Measurements from ENCODE around the gene ZDHHC13. TPM values are rescaled to one million over a fixed set of nuclear protein-coding genes. Genes with fewer than 3 reads are reported as not detected.

The ZDHHC13 gene
- total and polyA plus RNA-seq, 9 of the 15 experiments (the other 6 are each of a cell fraction or from before 2014, with no cell fraction given): 4.7 to 18.6 (median 10.0) TPM

DNA sequence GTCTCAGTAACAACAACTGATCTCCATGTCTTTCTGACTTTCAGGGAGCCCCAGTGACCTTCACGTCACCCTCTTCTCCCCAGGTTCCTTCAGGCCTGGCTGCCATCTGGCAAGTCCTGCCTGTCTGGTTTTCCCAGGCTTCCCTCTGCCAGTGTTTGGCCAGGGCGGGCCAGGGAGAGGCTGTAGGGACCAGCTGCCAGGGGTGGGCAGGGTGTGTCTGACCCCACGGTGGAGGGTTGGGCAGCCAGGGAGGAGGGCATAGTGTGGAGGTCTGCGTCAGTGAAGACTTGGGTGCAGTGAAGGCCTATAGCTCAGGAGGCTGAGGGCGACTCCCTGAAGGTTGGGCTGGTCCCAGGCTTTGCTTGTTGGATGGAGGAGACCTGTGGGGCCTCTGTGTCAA is 44.5 kb upstream of the ZDHHC13 start (continued):
- TF ChIP-seq, protein P1, sequence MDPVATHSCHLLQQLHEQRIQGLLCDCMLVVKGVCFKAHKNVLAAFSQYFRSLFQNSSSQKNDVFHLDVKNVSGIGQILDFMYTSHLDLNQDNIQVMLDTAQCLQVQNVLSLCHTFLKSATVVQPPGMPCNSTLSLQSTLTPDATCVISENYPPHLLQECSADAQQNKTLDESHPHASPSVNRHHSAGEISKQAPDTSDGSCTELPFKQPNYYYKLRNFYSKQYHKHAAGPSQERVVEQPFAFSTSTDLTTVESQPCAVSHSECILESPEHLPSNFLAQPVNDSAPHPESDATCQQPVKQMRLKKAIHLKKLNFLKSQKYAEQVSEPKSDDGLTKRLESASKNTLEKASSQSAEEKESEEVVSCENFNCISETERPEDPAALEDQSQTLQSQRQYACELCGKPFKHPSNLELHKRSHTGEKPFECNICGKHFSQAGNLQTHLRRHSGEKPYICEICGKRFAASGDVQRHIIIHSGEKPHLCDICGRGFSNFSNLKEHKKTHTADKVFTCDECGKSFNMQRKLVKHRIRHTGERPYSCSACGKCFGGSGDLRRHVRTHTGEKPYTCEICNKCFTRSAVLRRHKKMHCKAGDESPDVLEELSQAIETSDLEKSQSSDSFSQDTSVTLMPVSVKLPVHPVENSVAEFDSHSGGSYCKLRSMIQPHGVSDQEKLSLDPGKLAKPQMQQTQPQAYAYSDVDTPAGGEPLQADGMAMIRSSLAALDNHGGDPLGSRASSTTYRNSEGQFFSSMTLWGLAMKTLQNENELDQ (CRISPR knock-in tag; IDR thresholded peaks at IDR 0.05; ENCODE audit: borderline replicate concordance): no peak

DNA sequence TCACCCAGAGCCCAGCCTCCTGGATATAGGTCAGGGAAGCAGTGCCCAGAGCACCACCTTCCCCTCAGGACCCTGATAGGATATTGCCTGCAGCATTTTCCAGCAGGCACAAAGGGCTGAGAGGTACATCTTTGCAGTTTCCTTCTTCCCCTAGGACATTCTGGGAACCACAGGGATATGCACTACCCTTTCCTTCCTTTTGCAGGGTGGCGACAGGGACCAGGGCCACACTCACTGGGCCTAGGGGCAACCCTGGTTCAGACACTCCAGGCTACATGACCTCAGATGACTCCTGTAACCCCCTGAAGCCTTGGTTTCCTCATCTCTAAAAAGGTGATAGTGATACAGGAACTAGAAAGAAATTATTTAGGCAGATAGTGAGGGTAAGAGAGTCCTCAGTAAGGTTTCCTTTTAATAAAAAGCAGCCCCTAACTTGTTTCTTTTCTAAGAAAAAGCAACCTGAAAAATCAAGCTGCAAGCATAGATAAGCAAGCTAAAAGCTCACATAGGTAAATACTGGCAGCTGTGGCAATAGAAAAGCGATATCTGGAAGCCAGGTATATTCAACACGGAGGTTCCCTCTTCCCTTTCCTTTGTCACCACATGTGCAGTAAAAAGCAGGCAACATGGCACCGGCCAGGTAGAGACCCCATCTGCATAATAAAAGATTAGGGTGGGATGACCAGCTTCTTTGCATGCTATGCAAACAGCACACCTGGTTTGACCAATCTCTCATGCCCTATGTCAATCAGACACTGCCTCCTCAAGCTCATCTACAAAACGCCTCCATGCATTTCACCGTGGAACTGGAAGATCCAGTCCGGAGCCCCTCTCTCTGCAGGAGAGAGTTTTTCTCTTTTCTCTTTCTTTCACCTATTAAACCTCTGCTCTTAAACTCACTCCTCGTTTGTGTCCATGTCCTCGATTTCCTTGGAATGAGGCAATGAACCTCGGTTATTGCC is 43.2 kb upstream of the ZDHHC13 start:
- ATAC-seq (no peak), FAIRE-seq (no peak), DNase-seq (ENCODE audit: extremely low read depth in 1 of 4, low spot score in 3 of 4) (no peak)
- ChIA-PET CTCF (ENCODE audit: low intra/inter-chr PET ratio) (interaction anchor here (4.7 kb wide), 1 partner anchor 480 kb away, joined by 75 read pairs; no protein-coding TSS in a partner anchor), POLR2A (interaction anchor here (1.2 kb wide), 1 partner anchor 213 kb away, joined by 3 read pairs; no protein-coding TSS in a partner anchor)
- no peaks in the 10 kb centered on the region for H3K9me3 ChIP-seq (replicated peaks; ENCODE audit: control insufficient read depth, insufficient read depth, low read depth, low read length)
- no TSS peak for BruUV-seq (replicated peaks)
- no peaks in the 10 kb centered on the region for H3K36me3 ChIP-seq (ENCODE audit: control insufficient read depth, insufficient read depth, low read length)
- H3K9ac ChIP-seq (ENCODE audit: insufficient read depth in 1 of 2, low read depth in 2 of 2, low read length in 2 of 2): no peak overlapping the region
- no peaks in the 10 kb centered on the region for H4K20me1 ChIP-seq (replicated peaks; ENCODE audit: control insufficient read depth, insufficient read depth, low read length)
- H3K9me1 ChIP-seq (ENCODE audit: control insufficient read depth, insufficient read depth, low read length): no peaks in the 10 kb centered on the region
- no peak overlapping the region for H3K4me2 ChIP-seq (ENCODE audit: insufficient read depth, low read length)
- no peak overlapping the region for H2AFZ ChIP-seq (ENCODE audit: low read depth, low read length)
- intact Hi-C loops (cut with micrococcal nuclease) (loop anchor here (5.0 to 10.0 kb wide), 3 partner anchors 141 to 239 kb away; no protein-coding TSS in a partner anchor), in situ Hi-C loops (cut with MboI) (loop anchor here (5.0 to 25.0 kb wide), 4 partner anchors 244 to 831 kb away; no protein-coding TSS in a partner anchor)
- H3K4me3 ChIP-seq: no peak overlapping the region
- H3K27me3 ChIP-seq (ENCODE audit: control insufficient read depth in 2 of 2, insufficient read depth in 2 of 2, low read length in 2 of 2): 0 out of 5 replicates have a peak, but pooled peaks cover 0 to 3% of the 10 kb centered on the region in 2 experiments
- no peaks in the 10 kb centered on the region for H3K79me2 ChIP-seq (ENCODE audit: control insufficient read depth, insufficient read depth, low read length)
- WGBS (ENCODE audit: insufficient coverage, low coverage, missing lambda C conversion rate): 1% methylated on average over 9 of the region's 10 CpGs
- no peaks in the 10 kb centered on the region; a peak in 1 of 5 replicates for H3K4me1 ChIP-seq (replicated peaks in 1 of 2; ENCODE audit: control insufficient read depth in 2 of 2, insufficient read depth in 2 of 2, low read length in 2 of 2)
- no peak overlapping the region for H3K27ac ChIP-seq (ENCODE audit: extremely low read depth, low read depth, low read length)
- TF ChIP-seq KDM5B (IDR thresholded peaks at IDR 0.05; ENCODE audit: insufficient replicate concordance, low read depth, low read length) (no peak), MAFG (tag; conservative IDR thresholded peaks at IDR 0.05) (no peak), CCNT2 (IDR thresholded peaks at IDR 0.05; ENCODE audit: borderline replicate concordance, extremely low read depth, insufficient read length, low read depth, low read length) (no peak), CSDE1 (IDR thresholded peaks at IDR 0.05) (no peak)
- TF ChIP-seq, protein P2, sequence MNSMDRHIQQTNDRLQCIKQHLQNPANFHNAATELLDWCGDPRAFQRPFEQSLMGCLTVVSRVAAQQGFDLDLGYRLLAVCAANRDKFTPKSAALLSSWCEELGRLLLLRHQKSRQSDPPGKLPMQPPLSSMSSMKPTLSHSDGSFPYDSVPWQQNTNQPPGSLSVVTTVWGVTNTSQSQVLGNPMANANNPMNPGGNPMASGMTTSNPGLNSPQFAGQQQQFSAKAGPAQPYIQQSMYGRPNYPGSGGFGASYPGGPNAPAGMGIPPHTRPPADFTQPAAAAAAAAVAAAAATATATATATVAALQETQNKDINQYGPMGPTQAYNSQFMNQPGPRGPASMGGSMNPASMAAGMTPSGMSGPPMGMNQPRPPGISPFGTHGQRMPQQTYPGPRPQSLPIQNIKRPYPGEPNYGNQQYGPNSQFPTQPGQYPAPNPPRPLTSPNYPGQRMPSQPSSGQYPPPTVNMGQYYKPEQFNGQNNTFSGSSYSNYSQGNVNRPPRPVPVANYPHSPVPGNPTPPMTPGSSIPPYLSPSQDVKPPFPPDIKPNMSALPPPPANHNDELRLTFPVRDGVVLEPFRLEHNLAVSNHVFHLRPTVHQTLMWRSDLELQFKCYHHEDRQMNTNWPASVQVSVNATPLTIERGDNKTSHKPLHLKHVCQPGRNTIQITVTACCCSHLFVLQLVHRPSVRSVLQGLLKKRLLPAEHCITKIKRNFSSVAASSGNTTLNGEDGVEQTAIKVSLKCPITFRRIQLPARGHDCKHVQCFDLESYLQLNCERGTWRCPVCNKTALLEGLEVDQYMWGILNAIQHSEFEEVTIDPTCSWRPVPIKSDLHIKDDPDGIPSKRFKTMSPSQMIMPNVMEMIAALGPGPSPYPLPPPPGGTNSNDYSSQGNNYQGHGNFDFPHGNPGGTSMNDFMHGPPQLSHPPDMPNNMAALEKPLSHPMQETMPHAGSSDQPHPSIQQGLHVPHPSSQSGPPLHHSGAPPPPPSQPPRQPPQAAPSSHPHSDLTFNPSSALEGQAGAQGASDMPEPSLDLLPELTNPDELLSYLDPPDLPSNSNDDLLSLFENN (IDR thresholded peaks at IDR 0.05; ENCODE audit: low read depth in 2 of 2, low read length in 2 of 2): no peak
- TF ChIP-seq, protein P3, sequence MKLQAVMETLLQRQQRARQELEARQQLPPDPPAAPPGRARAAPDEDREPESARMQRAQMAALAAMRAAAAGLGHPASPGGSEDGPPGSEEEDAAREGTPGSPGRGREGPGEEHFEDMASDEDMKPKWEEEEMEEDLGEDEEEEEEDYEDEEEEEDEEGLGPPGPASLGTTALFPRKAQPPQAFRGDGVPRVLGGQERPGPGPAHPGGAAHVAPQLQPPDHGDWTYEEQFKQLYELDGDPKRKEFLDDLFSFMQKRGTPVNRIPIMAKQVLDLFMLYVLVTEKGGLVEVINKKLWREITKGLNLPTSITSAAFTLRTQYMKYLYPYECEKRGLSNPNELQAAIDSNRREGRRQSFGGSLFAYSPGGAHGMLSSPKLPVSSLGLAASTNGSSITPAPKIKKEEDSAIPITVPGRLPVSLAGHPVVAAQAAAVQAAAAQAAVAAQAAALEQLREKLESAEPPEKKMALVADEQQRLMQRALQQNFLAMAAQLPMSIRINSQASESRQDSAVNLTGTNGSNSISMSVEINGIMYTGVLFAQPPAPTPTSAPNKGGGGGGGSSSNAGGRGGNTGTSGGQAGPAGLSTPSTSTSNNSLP (IDR thresholded peaks at IDR 0.05; ENCODE audit: borderline replicate concordance, low read depth, low read length): no peak

Measured in K562 (cell line).